Measurements from ENCODE around the gene IDI2. TPM values are rescaled to one million over a fixed set of nuclear protein-coding genes. Genes with fewer than 3 reads are reported as not detected.
A peak's percentile ranks its signal among the peaks of the same experiment; 100 is the strongest.

IDI2 gene
- total RNA-seq, 4 donors from 2014 or later = 0.30 TPM; not detected in 3

- TF ChIP-seq POLR2A (IDR thresholded peaks at IDR 0.05) (no peak), EP300 (IDR thresholded peaks at IDR 0.05) (no peak), CTCF (IDR thresholded peaks at IDR 0.05) (no peak)
- DNase-seq (ENCODE audit: low spot score in 2 of 2) = no peak
- Histone ChIP-seq H3K9me3 (no peaks in the 10 kb centered on the region), H3K27me3 (no peaks in the 10 kb centered on the region), H3K27ac (peak overlapping the region; percentile 99), H3K4me1 (peaks cover 0 to 69% (median 26%) of the 10 kb centered on the region in 4 donors), H3K4me3 (peak overlapping the region; percentile 84 to 98 (median 84)), H3K36me3 (peaks cover 0 to 24% (median 0%) of the 10 kb centered on the region in 3 donors)
- WGBS, 2 donors = 3% methylated on average over 15 of the region's 15 CpGs
Measured at GRCh38 chr10:1047937-1048336, 22.3 kb upstream of the IDI2 start.

GRCh38 chr10:1045415-1045814 lies 19.8 kb upstream of the IDI2 start:
- H3K27ac ChIP-seq = peak overlapping the region in 3 of 4 donors; percentile 59 to 66 (median 63)
- H3K4me3 ChIP-seq = no peak overlapping the region
- 82 to 94% methylated on average over 6 of the region's 6 CpGs for WGBS, 2 donors
- peaks cover 0 to 32% (median 7%) of the 10 kb centered on the region in 3 donors for H3K36me3 ChIP-seq
- no peaks in the 10 kb centered on the region for H3K9me3 ChIP-seq
- peaks cover 0 to 49% (median 24%) of the 10 kb centered on the region in 4 donors for H3K4me1 ChIP-seq
- DNase-seq (ENCODE audit: low spot score in 2 of 2) = no peak
- TF ChIP-seq CTCF (IDR thresholded peaks at IDR 0.05) (no peak), EP300 (IDR thresholded peaks at IDR 0.05) (no peak), POLR2A (IDR thresholded peaks at IDR 0.05) (no peak)
- H3K27me3 ChIP-seq = no peaks in the 10 kb centered on the region

- H3K36me3 ChIP-seq = peaks cover 0 to 37% (median 7%) of the 10 kb centered on the region in 3 donors
- H3K27ac ChIP-seq = peak overlapping the region in 3 of 4 donors; percentile 59 to 66 (median 63)
- WGBS, 2 donors = 66 to 67% methylated on average over 4 of the region's 4 CpGs
- no peaks in the 10 kb centered on the region for H3K9me3 ChIP-seq
- peaks cover 0 to 45% (median 21%) of the 10 kb centered on the region in 4 donors for H3K4me1 ChIP-seq
- no peak overlapping the region for H3K4me3 ChIP-seq
- H3K27me3 ChIP-seq = no peaks in the 10 kb centered on the region
- TF ChIP-seq POLR2A (IDR thresholded peaks at IDR 0.05) (no peak), EP300 (IDR thresholded peaks at IDR 0.05) (no peak), CTCF (IDR thresholded peaks at IDR 0.05) (no peak)
- DNase-seq (ENCODE audit: low spot score in 2 of 2) = no peak
Measured at GRCh38 chr10:1044964-1045363, 19.3 kb upstream of the IDI2 start.

- H3K27me3 ChIP-seq = no peaks in the 10 kb centered on the region
- no peak for TF ChIP-seq EP300 (IDR thresholded peaks at IDR 0.05)
- no peak for TF ChIP-seq POLR2A (IDR thresholded peaks at IDR 0.05)
- no peak for TF ChIP-seq CTCF (IDR thresholded peaks at IDR 0.05)
- H3K4me3 ChIP-seq = peak overlapping the region in 1 of 4 donors; percentile 9
- WGBS, 2 donors = 58 to 62% methylated on average over 4 of the region's 4 CpGs
- H3K4me1 ChIP-seq = peaks cover 0 to 41% (median 17%) of the 10 kb centered on the region in 4 donors
- peak overlapping the region; percentile 8 to 66 (median 61) for H3K27ac ChIP-seq
- peaks cover 0 to 43% (median 7%) of the 10 kb centered on the region in 3 donors for H3K36me3 ChIP-seq
- no peak for DNase-seq (ENCODE audit: low spot score in 2 of 2)
- H3K9me3 ChIP-seq = no peaks in the 10 kb centered on the region
Measured at GRCh38 chr10:1044146-1044545, 18.5 kb upstream of the IDI2 start.

- peaks cover 0 to 41% (median 17%) of the 10 kb centered on the region in 4 donors for H3K4me1 ChIP-seq
- no peaks in the 10 kb centered on the region for H3K27me3 ChIP-seq
- no peak for DNase-seq (ENCODE audit: low spot score in 2 of 2)
- TF ChIP-seq POLR2A (IDR thresholded peaks at IDR 0.05) = peak in 1 of 2 donors; percentile 30
- TF ChIP-seq EP300 (IDR thresholded peaks at IDR 0.05) = peak in 1 of 2 donors; percentile 60
- no peak for TF ChIP-seq CTCF (IDR thresholded peaks at IDR 0.05)
- H3K27ac ChIP-seq = peak overlapping the region; percentile 8 to 66 (median 61)
- no peaks in the 10 kb centered on the region for H3K9me3 ChIP-seq
- 66 to 71% methylated on average over 12 of the region's 12 CpGs for WGBS, 2 donors
- H3K36me3 ChIP-seq = peaks cover 0 to 45% (median 7%) of the 10 kb centered on the region in 3 donors
- peak overlapping the region in 1 of 4 donors; percentile 9 for H3K4me3 ChIP-seq
Measured at GRCh38 chr10:1043532-1043995, 17.9 kb upstream of the IDI2 start.

All from tibial nerve (tissue), 4 donors.